CD4-positive, alpha-beta T cell treated with Interleukin-12 subunit alpha and Interleukin-12 subunit beta, for 1 hour (primary cell): ENCODE results near the gene C1RL.

ENCODE experiments used
- DNase-seq: peaks from one replicate; pipeline ENCODE4 v3.0.0-alpha.2; 2020

The C1RL gene

GRCh38 chr12:7091171-7091570 lies 17.8 kb downstream of the C1RL start:
- DNase-seq = no peak

GRCh38 chr12:7090222-7090998 lies 18.6 kb downstream of the C1RL start:
- DNase-seq = no peak

GRCh38 chr12:7089196-7089871 lies 19.7 kb downstream of the C1RL start:
- DNase-seq = no peak

DNA sequence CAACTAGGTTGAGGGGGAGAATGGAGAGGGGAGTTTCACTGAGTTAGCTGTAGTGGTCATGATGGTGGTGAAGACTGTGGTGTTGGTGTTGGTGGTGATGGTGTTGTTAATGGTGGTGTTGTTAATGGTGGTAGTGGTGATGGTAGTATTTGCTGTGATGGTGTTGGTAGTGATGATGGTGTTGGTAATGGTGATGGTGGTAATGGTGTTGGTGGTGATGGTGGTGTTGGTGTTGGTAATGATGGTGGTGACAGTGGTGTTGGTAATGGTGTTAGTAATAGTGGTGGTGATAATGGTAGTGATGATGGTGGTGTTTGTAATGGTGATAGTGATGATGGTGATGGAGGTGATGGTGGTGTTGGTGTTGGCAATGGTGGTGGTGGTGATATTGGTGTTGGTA lies 25.9 kb downstream of the C1RL start:
- no peak for DNase-seq

GRCh38 chr12:7081037-7081436 lies 28.0 kb downstream of the C1RL start:
- DNase-seq = no peak

- no peak for DNase-seq
Observed at GRCh38 chr12:7079826-7080125, 29.2 kb downstream of the C1RL start.

DNA sequence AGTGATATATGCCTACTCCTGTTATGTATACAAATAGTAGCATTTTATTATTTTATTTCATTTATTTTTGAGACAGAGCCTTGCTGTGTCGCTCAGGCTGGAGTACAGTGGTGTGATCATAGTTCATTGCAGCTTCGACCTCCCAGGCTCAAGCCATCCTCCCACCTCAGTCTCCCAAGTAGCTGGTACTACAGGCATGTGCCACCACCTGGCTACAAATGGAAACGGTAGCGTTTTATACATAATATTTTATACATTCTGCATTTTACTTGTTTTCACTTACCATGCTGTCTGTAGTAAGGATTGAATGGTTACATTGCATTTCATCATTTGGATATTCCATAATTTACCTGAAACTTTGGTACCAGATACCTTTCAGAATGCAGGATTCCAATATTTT lies 30.9 kb downstream of the C1RL start:
- no peak for DNase-seq

GRCh38 chr12:7076493-7076892 lies 32.5 kb downstream of the C1RL start:
- DNase-seq = no peak

- no peak for DNase-seq
Observed at GRCh38 chr12:7075939-7076338, 33.1 kb downstream of the C1RL start.

- DNase-seq = no peak
Observed at GRCh38 chr12:7075518-7075917, 33.5 kb downstream of the C1RL start.

- no peak for DNase-seq
Observed at GRCh38 chr12:7073946-7074345, 35.1 kb downstream of the C1RL start.

- no peak for DNase-seq
Observed at GRCh38 chr12:7072554-7072953, 36.5 kb downstream of the C1RL start.

DNA sequence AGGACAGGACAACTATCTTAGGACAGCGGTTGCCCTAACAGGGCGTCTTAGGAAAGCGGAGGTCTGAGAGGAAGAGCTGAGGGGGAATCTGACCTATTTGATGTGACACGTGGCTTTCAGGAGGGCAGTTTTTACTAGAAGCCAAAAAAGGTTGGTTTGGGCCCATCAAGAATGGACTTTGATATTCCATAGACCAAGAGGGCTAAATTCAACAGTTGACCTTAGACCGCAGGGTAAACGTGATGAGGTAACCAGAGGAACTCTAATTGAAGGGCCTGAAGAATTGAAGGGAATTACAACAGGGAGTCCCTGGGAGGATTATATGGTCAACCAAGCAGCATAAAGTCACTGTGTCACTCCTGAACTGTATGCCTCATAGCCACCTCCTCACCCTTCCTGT lies 37.0 kb downstream of the C1RL start:
- no peak for DNase-seq

GRCh38 chr12:7069386-7069785 lies 39.6 kb downstream of the C1RL start:
- no peak for DNase-seq

DNA sequence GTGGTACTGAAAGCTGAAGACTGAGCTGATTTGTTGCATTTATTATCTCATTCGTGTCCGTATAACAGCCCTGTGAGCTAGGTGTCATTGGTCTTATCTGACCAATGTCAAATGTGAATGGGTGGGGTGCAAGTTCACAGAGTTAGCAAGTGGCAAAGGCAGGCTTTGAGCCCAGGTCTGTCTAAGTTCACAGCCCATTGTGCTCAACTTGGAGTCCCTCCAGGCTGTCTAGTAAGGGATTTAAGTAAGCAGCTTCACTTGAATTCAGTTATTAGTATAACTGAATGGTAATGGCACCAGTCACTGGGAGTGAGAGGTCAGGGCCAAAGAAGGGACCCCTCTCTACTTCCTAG lies 40.0 kb downstream of the C1RL start:
- DNase-seq = no peak

DNA sequence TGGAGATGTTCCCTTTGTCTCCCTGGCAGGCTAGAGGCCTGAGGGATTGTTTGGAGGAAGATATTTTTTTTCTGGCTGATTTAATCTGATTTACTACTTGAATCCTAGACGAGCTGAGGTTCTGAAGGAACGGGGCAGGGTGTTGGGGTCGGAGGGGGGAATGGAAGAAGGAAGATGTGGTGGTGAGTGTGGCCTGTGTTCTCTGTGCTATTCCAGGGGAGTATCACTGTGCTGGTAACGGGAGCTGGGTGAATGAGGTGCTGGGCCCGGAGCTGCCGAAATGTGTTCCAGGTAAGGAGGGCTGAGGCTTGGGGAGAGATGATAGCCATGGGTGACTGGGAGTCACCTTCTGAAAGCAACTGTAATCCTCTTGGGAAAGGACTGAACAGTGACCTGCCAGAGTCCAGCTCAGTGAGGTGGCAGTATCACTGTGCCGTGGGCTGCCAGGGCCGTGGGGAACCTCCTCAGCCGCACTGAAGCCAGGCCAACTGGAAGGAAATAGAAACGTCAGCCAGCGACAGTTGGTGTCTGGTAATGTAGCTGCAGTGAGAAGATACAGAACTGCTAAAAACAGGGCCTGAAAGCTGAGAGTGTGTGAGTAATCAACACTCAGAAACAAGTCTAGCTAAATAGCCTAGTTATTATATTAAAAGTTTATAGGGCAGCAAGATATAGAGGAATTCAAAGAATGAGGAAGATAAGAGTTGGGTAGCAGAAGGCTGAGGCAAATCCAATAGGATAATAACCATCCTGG lies 40.6 kb downstream of the C1RL start:
- DNase-seq = no peak

- DNase-seq = no peak
Observed at GRCh38 chr12:7067096-7067495, 41.9 kb downstream of the C1RL start.

DNA sequence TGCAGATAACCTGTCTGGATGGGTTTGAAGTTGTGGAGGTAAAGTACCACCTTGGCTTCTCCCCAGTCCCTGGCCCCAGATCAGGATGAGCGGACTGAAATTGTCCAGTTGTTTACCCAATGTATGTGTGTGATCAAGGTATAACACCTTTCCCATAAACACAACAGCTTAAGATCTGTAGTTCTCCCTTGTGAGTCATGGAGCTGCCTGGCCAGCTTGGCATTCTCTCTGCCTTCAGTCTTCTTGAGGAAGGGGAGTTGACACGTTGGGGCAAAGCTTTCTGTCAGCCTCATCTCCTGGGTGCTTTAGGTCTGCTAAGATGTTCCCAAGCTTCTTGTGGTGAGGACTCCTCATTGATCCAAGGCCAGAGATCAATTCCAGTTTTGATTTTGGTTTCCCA lies 42.4 kb downstream of the C1RL start:
- DNase-seq = no peak

- DNase-seq = no peak
Observed at GRCh38 chr12:7065073-7065623, 43.9 kb downstream of the C1RL start.

- no peak for DNase-seq
Observed at GRCh38 chr12:7064516-7064915, 44.5 kb downstream of the C1RL start.

DNA sequence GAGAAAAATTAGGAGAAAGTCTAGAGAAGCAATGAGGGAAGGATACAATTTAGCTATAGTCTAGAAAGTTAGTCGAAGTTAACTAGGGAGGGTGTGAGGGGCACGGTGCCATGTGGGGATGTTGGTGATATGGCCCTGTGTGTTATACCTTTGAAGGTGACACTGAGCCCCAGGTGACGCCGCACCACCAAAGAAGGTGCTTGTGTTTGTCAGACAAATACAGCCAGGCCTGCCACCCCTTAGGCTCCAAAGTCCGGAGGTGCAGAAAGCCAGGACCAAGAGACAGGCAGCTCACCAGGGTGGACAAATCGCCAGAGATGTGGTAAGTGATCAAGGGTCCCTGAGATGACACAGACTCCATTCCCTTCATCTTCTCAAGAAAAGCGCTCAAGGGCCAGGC lies 47.4 kb downstream of the C1RL start:
- DNase-seq = no peak

GRCh38 chr12:7061138-7061537 lies 47.9 kb downstream of the C1RL start:
- no peak for DNase-seq

GRCh38 chr12:7060353-7060954 lies 48.6 kb downstream of the C1RL start, which contains the start of gene C1S:
Gene C1S (plus strand): TSS chr12:7060718. CDS start chr12:7061913, 1,195 bp downstream.
- no peak for DNase-seq
